NT2/D1 (cell line): ENCODE data around the gene NEURL4.

Experiments
- SUZ12 ChIP-seq: IDR thresholded peaks from 2 replicates; pipeline ENCODE4 v1.6.1; 2011; ENCODE audit not compliant: insufficient read length, insufficient read depth; ENCODE audit errors: extremely low read depth
- YY1 ChIP-seq: IDR thresholded peaks from 2 replicates; pipeline ENCODE4 v1.6.1; 2011; ENCODE audit not compliant: insufficient read length, insufficient read depth
- ZNF274 ChIP-seq: IDR thresholded peaks from 2 replicates; pipeline ENCODE4 v1.6.1; 2011; ENCODE audit warnings: mild to moderate bottlenecking, low read depth, low read length

DNA sequence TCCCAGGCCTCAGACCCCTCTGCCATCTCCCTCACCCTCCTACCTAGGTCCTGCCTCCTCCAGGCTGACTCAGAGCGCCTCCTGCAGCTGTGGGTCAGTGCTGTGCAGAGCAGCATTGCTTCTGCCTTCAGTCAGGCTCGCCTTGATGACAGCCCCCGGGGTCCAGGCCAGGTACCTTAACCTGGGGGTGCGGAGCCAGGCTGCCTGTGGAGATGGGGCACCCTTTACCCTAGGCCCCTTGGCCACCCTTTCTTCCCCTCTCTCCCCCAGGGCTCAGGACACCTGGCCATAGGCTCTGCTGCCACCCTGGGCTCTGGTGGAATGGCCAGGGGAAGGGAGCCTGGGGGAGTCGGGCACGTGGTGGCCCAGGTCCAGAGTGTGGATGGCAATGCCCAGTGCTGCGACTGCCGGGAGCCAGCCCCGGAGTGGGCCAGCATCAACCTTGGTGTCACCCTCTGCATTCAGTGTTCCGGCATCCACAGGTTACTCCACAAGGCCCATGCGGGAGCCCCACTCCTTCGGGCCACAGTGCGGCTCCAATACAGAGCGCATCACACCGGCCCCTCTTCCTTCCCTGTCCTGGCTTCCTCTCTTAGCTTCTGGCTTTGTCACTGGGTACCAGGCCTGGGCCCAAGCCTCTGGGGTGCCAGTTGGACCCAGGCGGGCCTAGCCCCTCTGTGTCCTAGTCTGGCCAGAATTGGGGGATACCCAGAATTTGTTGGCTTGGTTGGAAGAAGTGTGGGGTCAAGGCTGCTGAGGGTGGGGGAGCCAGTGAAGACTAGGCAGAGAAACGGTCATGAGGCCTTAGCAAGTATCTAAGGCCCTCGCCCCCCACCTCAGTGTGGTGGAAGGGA lies 17.9 kb upstream of the NEURL4 start:
- no peak for TF ChIP-seq SUZ12
- no peak for TF ChIP-seq YY1
- no peak for TF ChIP-seq ZNF274
